Thoracic aorta (tissue), 2 donors: ENCODE results near the gene FAM240B. TPM values are rescaled to one million over a fixed set of nuclear protein-coding genes. Genes with fewer than 3 reads are reported as not detected.

Source experiments
- ATAC-seq: fragments of 150-250 bp; one replicate; pipeline ENCODE4 v1.8.0; 2017; ENCODE audit warnings: low read depth; ENCODE audit not compliant: insufficient number of reproducible peaks, low FRiP score
- DNase-seq: peaks from one replicate; pipeline ENCODE4 v3.0.0-alpha.2; 2020; ENCODE audit warnings: low spot score
- H3K27ac ChIP-seq, 2 donors: fragments of 200-600 bp; sonication (generic); 1 replicate in 1 of 2; 2 replicates in 1 of 2; pipeline ENCODE4 v1.5.1; 2016; ENCODE audit warnings: mild to moderate bottlenecking in 2 of 2, moderate library complexity in 2 of 2
- H3K27me3 ChIP-seq: fragments of 200-600 bp; sonication (generic); replicated peaks from 2 replicates; pipeline ENCODE4 v1.6.0; 2016; ENCODE audit warnings: mild to moderate bottlenecking; ENCODE audit not compliant: insufficient read depth
- H3K36me3 ChIP-seq: fragments of 200-600 bp; sonication (generic); one replicate; pipeline ENCODE4 v1.5.1; 2016
- H3K4me1 ChIP-seq, 2 donors: fragments of 200-600 bp; sonication (generic); 1 replicate in 1 of 2; 2 replicates in 1 of 2; pipeline versions ENCODE4 v1.5.1 to v1.6.0; 2016; ENCODE audit warnings: low read depth in 2 of 2, mild to moderate bottlenecking in 1 of 2; ENCODE audit not compliant: control insufficient read depth in 1 of 2
- H3K4me3 ChIP-seq: fragments of 200-600 bp; sonication (generic); 2 replicates; pipeline ENCODE4 v1.5.1; 2016; ENCODE audit warnings: mild to moderate bottlenecking
- H3K9me3 ChIP-seq: fragments of 200-600 bp; sonication (generic); 2 replicates; pipeline ENCODE4 v1.5.1; 2016
- total RNA-seq, 2 donors: library from RNA; depleted of rRNA; stranded (reverse); fragments of >200 nt; gene quantifications; one replicate each; pipeline versions ENCODE4 v1.1.0 to v1.2.3, GENCODE V29; 2016
- TF ChIP-seq, protein P1 (sequence below): fragments of 200-600 bp; sonication (generic); IDR thresholded peaks from one replicate; pipeline ENCODE4 v1.5.1; 2019; ENCODE audit warnings: antibody characterized with exemption

Gene FAM240B
- total RNA-seq, 2 donors from 2014 or later: not detected

DNA sequence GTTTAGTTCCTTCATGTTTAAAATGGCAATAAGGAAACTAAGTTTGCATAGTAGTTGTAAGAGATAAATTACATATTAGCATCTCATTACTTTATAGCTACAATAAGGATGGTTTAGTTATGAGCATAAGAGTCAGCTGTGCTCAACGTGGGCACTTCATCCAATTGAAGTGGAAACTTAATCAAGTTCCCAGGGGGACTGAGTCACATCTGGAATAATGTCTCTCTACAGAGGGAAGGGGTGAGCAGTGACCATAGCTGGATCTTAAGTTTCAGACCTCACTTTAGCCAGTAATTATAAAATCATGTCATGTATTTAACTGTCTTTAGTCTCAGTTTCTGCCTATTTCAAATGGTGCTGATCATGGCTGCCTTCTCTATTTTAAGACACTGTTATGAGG lies 36.8 kb upstream of the FAM240B start:
- no peak overlapping the region for H3K27ac ChIP-seq
- no peak for ATAC-seq

DNA sequence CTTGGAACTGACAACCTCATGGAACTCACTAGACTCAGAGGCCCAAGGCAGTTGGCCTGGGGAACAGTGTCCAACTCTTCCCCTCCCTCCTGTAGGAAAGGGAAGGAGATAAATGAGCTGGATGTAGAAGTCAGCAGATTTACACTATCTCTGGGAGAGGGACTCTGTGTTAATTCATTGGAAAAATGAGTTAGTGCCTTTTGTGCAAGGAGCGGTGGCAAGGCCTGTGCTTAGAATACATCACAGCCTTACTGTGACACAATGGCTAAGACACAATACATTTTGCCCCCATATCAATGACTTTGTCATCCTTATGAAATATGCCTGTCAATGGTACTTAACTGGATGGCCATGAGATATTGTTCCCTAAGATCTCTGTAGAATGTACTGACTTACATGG lies 28.0 kb upstream of the FAM240B start:
- Histone ChIP-seq H3K4me1 (no peaks in the 10 kb centered on the region), H3K27me3 (no peaks in the 10 kb centered on the region), H3K36me3 (no peaks in the 10 kb centered on the region), H3K9me3 (no peaks in the 10 kb centered on the region), H3K4me3 (no peak overlapping the region), H3K27ac (no peak overlapping the region)
- ATAC-seq (no peak), DNase-seq (no peak)
- TF ChIP-seq, protein P1, sequence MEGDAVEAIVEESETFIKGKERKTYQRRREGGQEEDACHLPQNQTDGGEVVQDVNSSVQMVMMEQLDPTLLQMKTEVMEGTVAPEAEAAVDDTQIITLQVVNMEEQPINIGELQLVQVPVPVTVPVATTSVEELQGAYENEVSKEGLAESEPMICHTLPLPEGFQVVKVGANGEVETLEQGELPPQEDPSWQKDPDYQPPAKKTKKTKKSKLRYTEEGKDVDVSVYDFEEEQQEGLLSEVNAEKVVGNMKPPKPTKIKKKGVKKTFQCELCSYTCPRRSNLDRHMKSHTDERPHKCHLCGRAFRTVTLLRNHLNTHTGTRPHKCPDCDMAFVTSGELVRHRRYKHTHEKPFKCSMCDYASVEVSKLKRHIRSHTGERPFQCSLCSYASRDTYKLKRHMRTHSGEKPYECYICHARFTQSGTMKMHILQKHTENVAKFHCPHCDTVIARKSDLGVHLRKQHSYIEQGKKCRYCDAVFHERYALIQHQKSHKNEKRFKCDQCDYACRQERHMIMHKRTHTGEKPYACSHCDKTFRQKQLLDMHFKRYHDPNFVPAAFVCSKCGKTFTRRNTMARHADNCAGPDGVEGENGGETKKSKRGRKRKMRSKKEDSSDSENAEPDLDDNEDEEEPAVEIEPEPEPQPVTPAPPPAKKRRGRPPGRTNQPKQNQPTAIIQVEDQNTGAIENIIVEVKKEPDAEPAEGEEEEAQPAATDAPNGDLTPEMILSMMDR: no peak

More for the DNA sequence above, 36.8 kb upstream of the FAM240B start:
- DNase-seq: no peak
- Histone ChIP-seq H3K27me3 (no peaks in the 10 kb centered on the region), H3K4me1 (no peaks in the 10 kb centered on the region), H3K4me3 (no peak overlapping the region), H3K9me3 (no peaks in the 10 kb centered on the region), H3K36me3 (no peaks in the 10 kb centered on the region)
- TF ChIP-seq, protein P1: no peak

DNA sequence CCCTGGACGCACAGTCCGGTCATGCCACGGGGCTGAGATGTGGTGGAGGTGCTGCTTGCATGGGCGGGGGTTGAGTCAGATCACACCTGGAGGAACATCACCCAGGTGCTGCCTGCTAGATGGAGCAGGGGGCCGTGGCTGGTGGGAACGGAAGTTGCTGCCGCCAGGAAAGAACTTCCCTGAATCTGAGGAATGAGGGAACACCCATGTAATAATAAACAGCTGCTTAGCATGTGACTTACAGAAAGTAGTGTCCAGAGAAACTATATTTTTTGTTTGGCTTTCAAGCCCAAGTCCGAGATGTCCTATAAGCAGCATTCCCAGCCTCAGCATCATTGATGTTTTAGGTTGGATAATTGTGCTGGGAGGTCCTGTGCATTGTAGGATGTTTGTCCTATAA lies 27.1 kb upstream of the FAM240B start:
- ATAC-seq: no peak
- Histone ChIP-seq H3K27me3 (no peaks in the 10 kb centered on the region), H3K4me3 (no peak overlapping the region)

GRCh38 chr9:38746303-38746702 lies 26.4 kb upstream of the FAM240B start:
- ATAC-seq (no peak), DNase-seq (no peak)
- TF ChIP-seq, protein P1: no peak

More for the DNA sequence above, 27.1 kb upstream of the FAM240B start:
- TF ChIP-seq, protein P1: no peak
- Histone ChIP-seq H3K36me3 (no peaks in the 10 kb centered on the region), H3K4me1 (no peaks in the 10 kb centered on the region), H3K27ac (no peak overlapping the region), H3K9me3 (no peaks in the 10 kb centered on the region)
- no peak for DNase-seq

GRCh38 chr9:38744484-38744883 lies 24.6 kb upstream of the FAM240B start:
- Histone ChIP-seq H3K36me3 (no peaks in the 10 kb centered on the region), H3K9me3 (no peaks in the 10 kb centered on the region), H3K27me3 (no peaks in the 10 kb centered on the region), H3K27ac (no peak overlapping the region), H3K4me1 (no peaks in the 10 kb centered on the region), H3K4me3 (no peak overlapping the region)
- no peak for DNase-seq
- ATAC-seq: no peak
- TF ChIP-seq, protein P1: no peak

More at GRCh38 chr9:38746303-38746702, 26.4 kb upstream of the FAM240B start:
- Histone ChIP-seq H3K4me1 (no peaks in the 10 kb centered on the region), H3K9me3 (no peaks in the 10 kb centered on the region), H3K27me3 (no peaks in the 10 kb centered on the region), H3K27ac (no peak overlapping the region), H3K36me3 (no peaks in the 10 kb centered on the region), H3K4me3 (no peak overlapping the region)
